B cell (primary cell): ENCODE data around the gene OXTR. TPM values are rescaled to one million over a fixed set of nuclear protein-coding genes. Genes with fewer than 3 reads are reported as not detected.

ENCODE experiments used
- ATAC-seq: fragments of 200-7000 bp; cut with Tn5 transposase; one replicate; pipeline ENCODE4 v1.10.0; 2021; ENCODE audit warnings: low read depth, mild to moderate bottlenecking, moderate number of reproducible peaks, moderate library complexity
- CTCF ChIA-PET: fragments of 350-600 bp; sonication (Branson Sonifier 250); formaldehyde crosslinking; loops from one replicate; lab custom pipeline; 2021; ENCODE audit warnings: antibody characterized with exemption, inconsistent platforms; lab: Charles Lee
- POLR2A ChIA-PET: fragments of 350-600 bp; sonication (Branson Sonifier 250); formaldehyde crosslinking; loops from one replicate; lab custom pipeline; 2021; ENCODE audit warnings: antibody characterized with exemption; lab: Charles Lee
- DNase-seq: peaks from one replicate; pipeline ENCODE4 v3.0.0; 2013
- H2AFZ ChIP-seq: 2 replicates; pipeline ENCODE4 v1.6.1; 2012; ENCODE audit warnings: mild to moderate bottlenecking, low read depth, low read length; ENCODE audit not compliant: insufficient read depth, poor library complexity, severe bottlenecking
- H3K27ac ChIP-seq, 2 donors: 1 replicate in 1 of 2; 2 replicates in 1 of 2; pipeline ENCODE4 v1.5.1; 2012 to 2013; ENCODE audit warnings: low read length in 2 of 2, mild to moderate bottlenecking in 2 of 2, moderate library complexity in 1 of 2
- H3K27me3 ChIP-seq, 4 experiments: fragments of 200-600 bp in 1 of 4; sonication (generic) in 1 of 4; replicated peaks in 1 of 4; 1 replicate in 2 of 4; 2 replicates in 2 of 4; pipeline versions ENCODE4 v1.6.1 to v1.7.0; 2013 to 2016; ENCODE audit warnings: low read length in 3 of 4, mild to moderate bottlenecking in 2 of 4, mixed read lengths in 1 of 4, moderate library complexity in 1 of 4; ENCODE audit not compliant: insufficient read depth in 4 of 4, control insufficient read depth in 3 of 4; ENCODE audit errors: control extremely low read depth in 1 of 4
- H3K36me3 ChIP-seq, 2 experiments: replicated peaks in 1 of 2; 1 replicate in 1 of 2; 2 replicates in 1 of 2; pipeline versions ENCODE4 v1.6.1 to v1.7.1; 2013; ENCODE audit warnings: low read length in 1 of 2; ENCODE audit not compliant: insufficient read depth in 2 of 2, control insufficient read depth in 1 of 2; ENCODE audit errors: control extremely low read depth in 1 of 2, extremely low read depth in 1 of 2
- H3K4me1 ChIP-seq, 2 donors: fragments of 200-600 bp in 1 of 2; sonication (generic) in 1 of 2; 1 replicate in 1 of 2; 2 replicates in 1 of 2; pipeline versions ENCODE4 v1.5.1 to v1.6.1; 2013 to 2017; ENCODE audit warnings: low read length in 2 of 2; ENCODE audit not compliant: control insufficient read depth in 2 of 2, insufficient read depth in 2 of 2
- H3K4me2 ChIP-seq: replicated peaks from 2 replicates; pipeline ENCODE3; 2012; ENCODE audit warnings: mild to moderate bottlenecking, low read depth, low read length; ENCODE audit not compliant: poor library complexity, severe bottlenecking
- H3K4me3 ChIP-seq, 5 experiments: fragments of 200-600 bp in 1 of 5; sonication (generic) in 1 of 5; 1 replicate in 3 of 5; 2 replicates in 2 of 5; pipeline versions ENCODE4 v1.5.1 to v1.7.0; 2011 to 2016; ENCODE audit warnings: low read length in 4 of 5, mild to moderate bottlenecking in 4 of 5, low read depth in 2 of 5, control low read depth in 1 of 5, moderate library complexity in 1 of 5; ENCODE audit not compliant: insufficient read depth in 1 of 5; ENCODE audit errors: control extremely low read depth in 1 of 5, extremely low read depth in 1 of 5
- H3K79me2 ChIP-seq: fragments of 200-600 bp; sonication (generic); one replicate; pipeline ENCODE4 v1.6.0; 2016; ENCODE audit warnings: low read length; ENCODE audit not compliant: control insufficient read depth, insufficient read depth
- H3K9ac ChIP-seq: fragments of 200-600 bp; sonication (generic); 2 replicates; pipeline ENCODE4 v1.6.1; 2017; ENCODE audit warnings: mild to moderate bottlenecking, low read length, moderate library complexity
- H3K9me3 ChIP-seq, 3 donors: one replicate each; pipeline versions ENCODE4 v1.6.1 to v1.7.1; 2013; ENCODE audit warnings: low read length in 2 of 3; ENCODE audit not compliant: control insufficient read depth in 2 of 3, insufficient read depth in 1 of 3; ENCODE audit errors: control extremely low read depth in 1 of 3
- H4K20me1 ChIP-seq: 2 replicates; pipeline ENCODE4 v1.6.0; 2012; ENCODE audit warnings: mild to moderate bottlenecking, low read length; ENCODE audit not compliant: insufficient read depth, control insufficient read depth, poor library complexity, severe bottlenecking
- H3K27ac Mint-ChIP-seq: one replicate; pipeline ENCODE4 v1.8.0; 2021; ENCODE audit warnings: mixed read lengths
- H3K27me3 Mint-ChIP-seq: one replicate; pipeline ENCODE4 v1.8.0; 2021; ENCODE audit warnings: mixed read lengths
- H3K4me1 Mint-ChIP-seq: one replicate; pipeline ENCODE4 v1.8.0; 2021; ENCODE audit warnings: mixed read lengths
- H3K4me3 Mint-ChIP-seq: one replicate; pipeline ENCODE4 v1.8.0; 2021; ENCODE audit warnings: mixed read lengths
- H3K9me3 Mint-ChIP-seq: one replicate; pipeline ENCODE4 v1.8.0; 2022; ENCODE audit warnings: mixed read lengths; ENCODE audit not compliant: insufficient read depth
- EZH2 ChIP-seq: IDR thresholded peaks from 2 replicates; pipeline ENCODE4 v1.6.1; 2012; ENCODE audit warnings: borderline replicate concordance, low read depth, mild to moderate bottlenecking, moderate library complexity, low read length; ENCODE audit not compliant: insufficient read depth, poor library complexity, severe bottlenecking
- WGBS: methylation state at CpG from one replicate; pipeline ENCODE4 v1.1.5; 2013; ENCODE audit warnings: missing lambda C conversion rate; ENCODE audit not compliant: insufficient coverage; 5-methylcytosine and 5-hydroxymethylcytosine counted together
- intact Hi-C: fragments of 100-400 bp; cut with micrococcal nuclease; formaldehyde crosslinking; loops from one replicate; pipeline ENCODE4 v1.10.0; 2022
- polyA plus RNA-seq: library from polyadenylated mRNA; depleted of rRNA; stranded (reverse); fragments of >200 nt; gene quantifications from 2 replicates; pipeline ENCODE4 v1.2.3, GENCODE V29; 2012
- total RNA-seq, 2 donors: library from RNA; stranded (reverse); fragments of 120-200 nt in 1 of 2; gene quantifications; 1 replicate in 1 of 2; 2 replicates in 1 of 2; pipeline versions ENCODE4 v1.2.3 to v1.2.4, GENCODE V29; 2013 to 2022
- TF ChIP-seq, protein P1 (sequence below): fragments of 200-600 bp; IDR thresholded peaks from one replicate; pipeline ENCODE4 v1.8.0; 2022; ENCODE audit warnings: antibody characterized with exemption, mild to moderate bottlenecking

The OXTR gene
- total and polyA plus RNA-seq, 2 donors (not counting 1 experiment from before 2014, with no cell fraction given), result 0.13 to 0.17 TPM

DNA sequence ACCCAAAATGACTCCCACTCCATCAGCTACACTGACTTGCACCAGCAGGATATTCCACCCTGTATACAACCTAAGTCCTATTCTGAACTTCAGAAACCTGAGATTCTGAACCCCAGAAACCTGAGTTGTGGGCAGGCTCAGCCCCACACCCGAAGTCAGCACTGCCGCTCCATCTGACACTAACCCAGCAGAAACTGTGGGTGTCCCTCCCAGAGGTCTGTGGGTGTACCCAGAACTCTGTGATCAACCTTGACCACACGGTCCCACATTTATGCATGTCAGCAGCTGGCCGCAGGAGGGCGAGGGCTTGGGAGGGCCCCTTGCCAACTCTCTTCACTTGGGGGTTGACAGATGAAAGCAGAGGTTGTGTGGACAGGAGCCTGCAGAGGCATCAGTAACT is 9.3 kb downstream of the OXTR start:
- intact Hi-C loops, result loop anchor here (10.0 kb wide), 1 partner anchor 545 kb away; no protein-coding TSS in a partner anchor
- DNase-seq (no peak), ATAC-seq (no peak)
- CTCF ChIA-PET, result no interaction called here
- H3K4me2 ChIP-seq, result no peak overlapping the region
- no peak for TF ChIP-seq EZH2
- TF ChIP-seq, protein P1, sequence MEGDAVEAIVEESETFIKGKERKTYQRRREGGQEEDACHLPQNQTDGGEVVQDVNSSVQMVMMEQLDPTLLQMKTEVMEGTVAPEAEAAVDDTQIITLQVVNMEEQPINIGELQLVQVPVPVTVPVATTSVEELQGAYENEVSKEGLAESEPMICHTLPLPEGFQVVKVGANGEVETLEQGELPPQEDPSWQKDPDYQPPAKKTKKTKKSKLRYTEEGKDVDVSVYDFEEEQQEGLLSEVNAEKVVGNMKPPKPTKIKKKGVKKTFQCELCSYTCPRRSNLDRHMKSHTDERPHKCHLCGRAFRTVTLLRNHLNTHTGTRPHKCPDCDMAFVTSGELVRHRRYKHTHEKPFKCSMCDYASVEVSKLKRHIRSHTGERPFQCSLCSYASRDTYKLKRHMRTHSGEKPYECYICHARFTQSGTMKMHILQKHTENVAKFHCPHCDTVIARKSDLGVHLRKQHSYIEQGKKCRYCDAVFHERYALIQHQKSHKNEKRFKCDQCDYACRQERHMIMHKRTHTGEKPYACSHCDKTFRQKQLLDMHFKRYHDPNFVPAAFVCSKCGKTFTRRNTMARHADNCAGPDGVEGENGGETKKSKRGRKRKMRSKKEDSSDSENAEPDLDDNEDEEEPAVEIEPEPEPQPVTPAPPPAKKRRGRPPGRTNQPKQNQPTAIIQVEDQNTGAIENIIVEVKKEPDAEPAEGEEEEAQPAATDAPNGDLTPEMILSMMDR, result no peak
- no peak overlapping the region for H3K27ac ChIP-seq
- no peaks in the 10 kb centered on the region for H3K9me3 Mint-ChIP-seq
- H4K20me1 ChIP-seq, result no peaks in the 10 kb centered on the region
- no peaks in the 10 kb centered on the region for H3K36me3 ChIP-seq
- H3K4me1 ChIP-seq, result no peaks in the 10 kb centered on the region
- no peaks in the 10 kb centered on the region for H3K79me2 ChIP-seq
- no peaks in the 10 kb centered on the region for H3K4me1 Mint-ChIP-seq
- no peak overlapping the region for H3K4me3 Mint-ChIP-seq
- POLR2A ChIA-PET, result no interaction called here
- H3K27me3 ChIP-seq, result no peaks in the 10 kb centered on the region
- no peak overlapping the region for H3K4me3 ChIP-seq
- H3K9me3 ChIP-seq, result no peaks in the 10 kb centered on the region
- no peak overlapping the region for H2AFZ ChIP-seq
- no peaks in the 10 kb centered on the region for H3K27me3 Mint-ChIP-seq
- 95% methylated on average over 5 of the region's 5 CpGs for WGBS
- no peak overlapping the region for H3K9ac ChIP-seq
- H3K27ac Mint-ChIP-seq, result no peak overlapping the region

DNA sequence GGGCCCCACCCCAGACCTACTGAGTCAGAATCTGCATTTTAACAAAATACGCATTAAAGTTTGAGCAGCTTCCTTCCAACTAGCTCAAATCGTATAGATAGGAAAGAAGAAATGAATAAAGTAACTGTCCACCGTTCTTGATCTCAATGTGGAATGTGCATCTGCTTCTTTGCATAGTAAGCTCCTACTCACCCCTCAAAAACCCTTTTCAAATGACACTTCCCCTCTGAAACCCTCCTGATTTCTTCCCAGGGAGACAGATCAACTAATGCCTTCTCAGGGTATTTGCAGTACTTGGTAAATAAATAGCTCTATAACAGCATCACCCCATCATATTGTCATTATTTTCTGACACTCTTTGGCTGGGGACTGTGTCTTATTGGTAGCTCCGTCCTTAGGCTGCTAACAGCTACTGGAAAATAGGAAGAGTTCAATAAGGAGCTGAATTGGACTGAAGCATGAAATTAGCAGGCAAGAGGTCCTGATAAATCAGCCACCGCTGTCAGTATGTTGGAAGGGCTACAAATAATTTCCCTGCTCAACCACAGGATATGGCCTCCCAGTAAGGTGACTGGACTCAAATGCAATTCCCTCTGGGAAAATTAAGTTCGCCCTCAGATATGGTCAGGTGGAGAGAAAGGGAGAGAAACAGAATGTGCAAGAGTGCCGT is 10.2 kb downstream of the OXTR start:
- Histone ChIP-seq H2AFZ (no peak overlapping the region), H3K27me3 (no peaks in the 10 kb centered on the region), H3K4me3 (no peak overlapping the region), H3K9ac (no peak overlapping the region), H3K36me3 (no peaks in the 10 kb centered on the region), H3K4me2 (no peak overlapping the region), H3K4me1 (no peaks in the 10 kb centered on the region), H3K27ac (no peak overlapping the region), H3K9me3 (no peaks in the 10 kb centered on the region), H3K79me2 (no peaks in the 10 kb centered on the region), H4K20me1 (no peaks in the 10 kb centered on the region)
- CTCF ChIA-PET, result interaction anchor here (1.3 kb wide), 2 partner anchors 10 to 11 kb away, joined by 4 to 8 read pairs; partner anchors contain the start of gene OXTR
- POLR2A ChIA-PET, result no interaction called here
- Mint-ChIP-seq H3K27me3 (no peaks in the 10 kb centered on the region), H3K9me3 (no peaks in the 10 kb centered on the region), H3K4me1 (no peaks in the 10 kb centered on the region), H3K4me3 (no peak overlapping the region), H3K27ac (no peak overlapping the region)
- no peak for ATAC-seq
- TF ChIP-seq, protein P1, result no peak
- no peak for TF ChIP-seq EZH2
- intact Hi-C loops, result no loop called here
- DNase-seq, result no peak
- 96% methylated on average over 3 of the region's 7 CpGs for WGBS
